BE2C (cell line): ENCODE results near the gene RBPJL.

Experiments
- DNase-seq: peaks from one replicate; pipeline ENCODE4 v3.0.0-alpha.2; 2020
- H3K27me3 ChIP-seq: fragments of 250-450 bp; sonication (Bioruptor Pico); 2 replicates; pipeline ENCODE4 v1.5.1; 2020; ENCODE audit warnings: mild to moderate bottlenecking
- H3K36me3 ChIP-seq: fragments of 250-450 bp; sonication (Bioruptor Pico); 2 replicates; pipeline ENCODE4 v1.5.1; 2020; ENCODE audit warnings: mild to moderate bottlenecking
- H3K4me1 ChIP-seq: fragments of 250-450 bp; sonication (Bioruptor Pico); 2 replicates; pipeline ENCODE4 v1.5.1; 2020
- H3K4me3 ChIP-seq: 2 replicates; pipeline ENCODE4 v1.5.1; 2011; ENCODE audit warnings: low read depth, low read length
- H3K9me3 ChIP-seq: fragments of 250-450 bp; sonication (Bioruptor Pico); 2 replicates; pipeline ENCODE4 v1.5.1; 2020
- CTCF ChIP-seq: IDR thresholded peaks from 2 replicates; pipeline ENCODE4 v1.5.1; 2012; ENCODE audit warnings: mild to moderate bottlenecking, low read depth, low read length

Gene RBPJL

GRCh38 chr20:45366631-45367030, 60.0 kb downstream of the RBPJL start:
- Histone ChIP-seq H3K9me3 (no peaks in the 10 kb centered on the region), H3K36me3 (peaks cover 10% of the 10 kb centered on the region), H3K4me1 (no peaks in the 10 kb centered on the region), H3K27me3 (no peaks in the 10 kb centered on the region), H3K4me3 (no peak overlapping the region)
- no peak for DNase-seq
- TF ChIP-seq CTCF, result no peak

- Histone ChIP-seq H3K9me3 (no peaks in the 10 kb centered on the region), H3K4me1 (no peaks in the 10 kb centered on the region), H3K27me3 (no peaks in the 10 kb centered on the region), H3K36me3 (peaks cover 10% of the 10 kb centered on the region), H3K4me3 (no peak overlapping the region)
- TF ChIP-seq CTCF, result no peak
- no peak for DNase-seq
These were observed 60.5 kb downstream of the RBPJL start for GRCh38 chr20:45367126-45367525.
